Measurements from ENCODE around the gene PPP1R16B. TPM values are rescaled to one million over a fixed set of nuclear protein-coding genes. Genes with fewer than 3 reads are reported as not detected.

The PPP1R16B gene
- 10.4 TPM for total RNA-seq

GRCh38 chr20:38805502-38805957 lies at the start of gene PPP1R16B:
Gene PPP1R16B, plus strand, starts transcription at chr20:38805697. Its CDS starts 30,229 bp downstream, at chr20:38835926.
- peak; percentile 51 for DNase-seq (ENCODE audit: low spot score)

DNA sequence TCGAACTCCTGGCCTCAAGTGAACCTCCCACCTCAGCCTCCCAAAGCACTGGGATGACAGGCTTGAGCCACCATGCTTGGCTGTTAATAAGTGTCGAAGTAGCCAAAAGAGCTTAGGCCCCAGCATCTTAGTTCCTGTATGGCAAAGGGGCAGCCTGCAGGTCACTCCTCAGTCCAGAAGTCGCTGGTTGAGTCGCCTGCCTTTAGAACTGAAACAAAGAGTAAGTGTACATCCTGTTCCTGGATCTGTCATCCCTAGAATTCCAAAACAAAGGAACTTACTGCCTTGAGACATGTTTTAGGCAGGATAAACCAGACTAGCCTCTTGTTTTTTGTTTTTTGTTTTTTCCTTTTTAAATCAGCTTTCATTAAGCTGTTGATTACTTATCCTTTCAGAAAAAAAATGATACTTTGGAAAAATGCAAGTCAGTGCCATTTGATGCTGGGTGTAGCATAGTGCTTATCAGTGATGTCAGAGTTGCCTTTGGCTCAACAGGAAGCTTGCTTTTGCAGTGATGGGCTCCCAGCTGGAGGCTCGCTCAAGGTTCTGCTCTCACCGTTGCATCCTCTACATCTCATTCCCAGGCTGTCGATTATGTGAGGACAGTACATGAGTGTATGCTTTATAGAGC lies 48.2 kb upstream of the PPP1R16B start:
- no peak for DNase-seq (ENCODE audit: low spot score)

DNA sequence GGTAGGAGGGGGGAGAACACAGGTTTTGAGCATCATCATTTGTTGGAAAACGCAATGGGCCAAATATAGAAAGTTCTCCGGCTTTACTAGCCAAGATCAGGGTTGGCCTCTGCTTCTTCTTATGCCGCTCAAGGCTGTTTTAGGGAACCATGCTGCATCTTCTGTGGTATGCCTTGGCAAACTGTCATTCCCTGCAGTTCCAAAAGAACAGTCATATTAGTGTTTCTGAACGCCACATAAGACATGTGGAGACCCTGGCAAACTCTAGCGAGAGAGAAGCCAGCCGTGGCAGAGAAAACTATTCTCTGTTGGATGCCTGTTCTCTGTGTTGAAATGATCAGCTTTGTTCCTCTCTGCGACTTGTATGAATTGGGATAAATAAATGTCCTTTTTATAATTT lies 46.4 kb upstream of the PPP1R16B start:
- DNase-seq (ENCODE audit: low spot score) = no peak

GRCh38 chr20:38760978-38761377 lies 44.5 kb upstream of the PPP1R16B start:
- no peak for DNase-seq (ENCODE audit: low spot score)

DNA sequence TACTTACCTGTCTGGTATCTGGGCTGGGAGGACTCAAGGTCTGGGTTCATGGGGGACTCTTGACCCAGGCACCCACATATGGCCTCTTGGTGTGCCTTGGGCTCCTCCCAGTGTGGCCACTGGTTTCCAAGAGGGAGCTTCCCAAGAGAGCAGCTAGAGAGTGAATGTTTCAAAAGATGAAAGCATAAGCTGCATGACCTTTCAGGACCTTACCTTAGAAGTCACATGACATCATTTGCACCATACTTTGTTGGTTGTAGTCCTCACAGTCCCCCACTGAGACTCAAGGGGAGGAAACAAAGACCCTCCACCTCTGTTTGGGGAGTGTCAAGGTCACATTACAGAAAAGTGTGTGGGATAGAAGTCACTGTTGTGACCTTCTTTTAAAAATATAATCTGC lies 43.3 kb upstream of the PPP1R16B start:
- DNase-seq (ENCODE audit: low spot score) = no peak

GRCh38 chr20:38763616-38764015 lies 41.9 kb upstream of the PPP1R16B start:
- no peak for DNase-seq (ENCODE audit: low spot score)

DNA sequence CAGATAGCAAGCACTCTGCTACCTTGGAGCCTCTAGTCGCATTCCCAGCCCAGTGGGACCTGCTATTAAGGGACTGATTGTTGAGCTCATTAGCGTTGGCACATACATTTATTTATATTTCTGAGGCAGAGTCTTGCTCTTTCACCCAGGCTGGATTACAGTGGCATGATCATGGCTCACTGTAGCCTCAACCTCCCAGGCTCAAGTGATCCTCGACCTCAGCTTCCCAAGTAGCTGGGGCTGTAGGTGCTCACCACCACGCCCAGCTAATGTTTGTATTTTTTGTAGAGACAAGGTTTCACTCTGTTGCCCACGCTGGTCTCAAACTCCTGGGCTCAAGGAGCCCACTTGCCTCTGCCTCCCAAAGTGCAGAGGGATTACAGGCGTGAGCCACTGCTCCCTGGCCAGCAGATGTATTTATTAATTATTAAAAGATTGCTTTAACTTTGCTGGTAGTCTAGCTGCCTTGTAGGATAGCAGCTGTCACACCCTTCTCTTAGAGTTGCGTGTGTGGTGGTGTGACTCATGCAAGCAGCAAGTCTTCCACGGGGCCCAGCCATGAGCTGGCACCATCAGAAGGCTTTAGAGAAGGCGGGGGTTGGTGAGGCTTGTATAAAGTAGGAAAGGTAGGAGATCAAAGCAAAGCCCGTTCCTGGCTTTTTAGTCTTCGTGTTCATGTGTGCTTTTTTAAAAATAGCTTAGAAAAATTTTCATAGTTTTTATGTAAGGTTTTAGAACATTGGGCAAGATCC lies 40.8 kb upstream of the PPP1R16B start:
- peak; percentile 50 for DNase-seq (ENCODE audit: low spot score)

DNA sequence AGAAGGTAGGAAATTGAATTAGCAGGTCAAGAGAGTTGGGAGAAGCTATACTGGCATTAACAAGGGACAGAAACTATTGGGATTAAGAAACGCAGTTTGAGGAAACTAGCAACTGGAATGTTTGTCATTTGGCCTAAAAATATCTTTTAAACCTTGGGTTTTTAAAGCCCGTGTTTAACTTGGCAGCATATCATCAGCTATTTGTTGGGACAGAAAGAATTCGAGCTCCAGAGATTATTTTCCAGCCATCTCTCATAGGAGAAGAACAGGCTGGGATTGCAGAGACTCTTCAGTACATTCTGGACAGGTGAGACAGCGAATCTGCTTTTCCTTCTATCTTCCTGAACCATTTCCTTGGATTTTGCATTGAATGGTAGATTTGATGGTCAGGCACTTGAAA lies 39.4 kb upstream of the PPP1R16B start:
- no peak for DNase-seq (ENCODE audit: low spot score)

GRCh38 chr20:38769376-38770295 lies 35.9 kb upstream of the PPP1R16B start:
- no peak for DNase-seq (ENCODE audit: low spot score)

GRCh38 chr20:38770546-38770945 lies 35.0 kb upstream of the PPP1R16B start:
- no peak for DNase-seq (ENCODE audit: low spot score)

DNA sequence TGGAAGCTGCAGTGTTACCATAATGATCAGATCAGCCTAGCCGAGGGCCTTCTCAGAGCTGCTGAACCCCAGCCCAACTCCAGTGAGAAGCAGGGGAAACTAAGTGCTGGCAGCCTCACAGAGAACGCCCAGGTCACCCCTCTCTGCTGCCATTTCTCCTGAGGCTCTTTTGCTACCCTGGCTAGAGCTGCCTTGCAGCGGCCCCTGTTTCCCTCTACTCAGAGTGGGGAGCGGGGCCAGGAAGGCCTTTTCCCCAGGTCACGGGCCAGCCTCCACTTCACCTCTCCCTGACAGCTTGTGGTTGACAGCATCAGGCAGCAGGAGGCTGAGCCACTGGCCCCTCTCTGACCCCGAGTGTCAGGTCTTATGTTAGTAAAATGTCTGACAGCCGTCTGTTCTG lies 34.5 kb upstream of the PPP1R16B start:
- DNase-seq (ENCODE audit: low spot score) = no peak

- DNase-seq (ENCODE audit: low spot score) = no peak
These were observed 33.9 kb upstream of the PPP1R16B start for GRCh38 chr20:38771621-38772020.

- DNase-seq (ENCODE audit: low spot score) = no peak
These were observed 31.3 kb upstream of the PPP1R16B start for GRCh38 chr20:38774167-38774566.

GRCh38 chr20:38776363-38776762 lies 29.1 kb upstream of the PPP1R16B start:
- DNase-seq (ENCODE audit: low spot score) = no peak

DNA sequence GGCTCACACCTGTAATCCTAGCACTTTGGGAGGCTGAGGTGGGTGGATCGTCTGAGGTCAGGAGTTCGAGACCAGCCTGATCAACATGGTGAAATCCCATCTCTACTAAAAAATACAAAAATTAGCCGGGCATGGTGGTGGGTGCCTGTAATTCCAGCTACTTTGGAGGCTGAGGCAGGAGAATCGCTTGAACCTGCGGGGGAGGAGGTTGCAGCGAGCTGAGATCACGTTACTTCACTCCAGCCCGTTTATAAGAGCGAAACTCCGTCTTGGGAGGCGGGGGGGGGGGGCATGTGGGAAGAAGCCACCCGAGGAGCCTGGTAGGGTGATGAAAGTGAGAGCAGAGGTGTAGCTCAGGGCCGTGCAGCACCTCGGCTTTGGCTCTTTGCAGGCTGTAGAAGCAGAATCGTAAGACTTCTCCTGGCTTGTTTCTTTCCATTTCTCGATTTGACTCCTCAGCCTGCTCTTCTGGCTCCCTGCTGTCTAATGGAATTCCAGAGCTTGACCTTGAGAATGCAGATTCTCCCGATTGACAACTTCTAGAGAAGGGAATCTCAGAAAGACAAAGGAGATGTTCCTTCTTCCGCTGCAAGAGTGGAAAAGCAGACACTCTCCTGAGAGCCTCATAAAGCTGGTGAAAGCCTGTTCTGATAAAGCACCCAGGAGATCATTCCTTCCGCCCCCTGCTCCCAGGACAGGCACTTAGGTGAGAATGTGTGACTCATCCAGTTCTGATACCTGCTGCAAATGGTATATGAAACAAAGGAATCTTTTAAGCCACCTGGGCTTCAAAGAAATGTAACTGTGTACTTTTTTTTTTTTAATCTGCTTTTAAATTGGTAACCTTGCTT lies 26.0 kb upstream of the PPP1R16B start:
- DNase-seq (ENCODE audit: low spot score) = no peak

DNA sequence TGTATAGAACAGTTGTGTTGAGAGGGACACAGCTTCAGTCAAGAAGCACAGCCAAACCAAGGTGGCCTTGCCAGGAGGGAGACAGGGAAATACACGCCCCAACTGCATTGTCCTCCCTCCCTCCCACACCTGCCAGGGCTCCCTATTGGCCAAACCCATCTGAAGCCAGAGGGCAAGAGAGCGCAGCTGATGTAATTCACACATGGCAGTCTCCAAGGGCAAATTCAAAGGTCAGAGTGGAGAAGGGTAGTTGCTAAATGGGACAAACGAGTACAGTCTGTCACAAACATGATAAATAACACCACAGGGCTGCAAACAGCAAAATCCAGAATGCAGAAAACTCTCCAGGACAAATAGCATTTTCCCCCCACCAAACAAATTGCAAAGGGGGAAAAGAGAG lies 23.2 kb upstream of the PPP1R16B start:
- no peak for DNase-seq (ENCODE audit: low spot score)

- no peak for DNase-seq (ENCODE audit: low spot score)
These were observed 17.6 kb upstream of the PPP1R16B start for GRCh38 chr20:38787870-38788269.

- no peak for DNase-seq (ENCODE audit: low spot score)
These were observed 15.8 kb upstream of the PPP1R16B start for GRCh38 chr20:38789503-38790199.

DNA sequence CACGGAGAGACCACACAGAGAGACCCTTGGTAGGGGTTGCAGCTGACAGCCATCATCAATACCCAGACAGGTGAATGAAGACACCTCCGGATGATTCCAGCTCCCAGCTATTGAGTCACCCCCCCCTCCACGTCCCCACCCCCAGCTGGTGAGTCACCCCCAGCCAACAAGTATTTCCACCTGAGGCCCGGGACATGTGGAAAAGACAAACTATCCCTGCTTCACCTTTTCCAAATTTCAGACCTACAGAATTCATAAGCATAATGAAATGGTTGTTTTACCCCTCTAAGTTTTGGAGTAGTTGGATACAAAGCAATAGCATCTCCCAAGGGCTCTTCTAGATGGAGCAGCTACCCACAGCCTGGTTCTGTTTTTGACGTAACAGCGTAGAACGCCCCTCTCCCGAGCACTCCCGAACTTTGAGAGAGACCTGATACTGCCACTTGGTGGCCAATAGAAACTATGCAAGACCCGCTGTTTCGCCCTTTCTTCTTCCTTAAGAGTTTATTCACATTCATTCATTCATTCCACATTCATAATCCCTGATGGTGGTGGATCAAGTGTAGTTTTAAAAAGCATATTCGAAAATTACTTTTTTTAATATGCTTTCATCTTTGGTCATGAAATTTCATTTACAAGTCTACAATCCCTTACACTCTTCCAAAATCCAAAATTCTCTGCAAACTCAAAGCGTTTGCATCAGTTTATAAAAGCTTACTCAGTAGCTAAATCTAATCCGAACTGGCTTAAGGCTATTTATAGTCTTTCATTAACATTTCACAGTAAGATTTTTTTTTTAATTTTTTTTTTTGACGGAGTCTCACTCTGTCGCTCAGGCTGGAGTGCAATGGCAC lies 15.1 kb upstream of the PPP1R16B start:
- no peak for DNase-seq (ENCODE audit: low spot score)

DNA sequence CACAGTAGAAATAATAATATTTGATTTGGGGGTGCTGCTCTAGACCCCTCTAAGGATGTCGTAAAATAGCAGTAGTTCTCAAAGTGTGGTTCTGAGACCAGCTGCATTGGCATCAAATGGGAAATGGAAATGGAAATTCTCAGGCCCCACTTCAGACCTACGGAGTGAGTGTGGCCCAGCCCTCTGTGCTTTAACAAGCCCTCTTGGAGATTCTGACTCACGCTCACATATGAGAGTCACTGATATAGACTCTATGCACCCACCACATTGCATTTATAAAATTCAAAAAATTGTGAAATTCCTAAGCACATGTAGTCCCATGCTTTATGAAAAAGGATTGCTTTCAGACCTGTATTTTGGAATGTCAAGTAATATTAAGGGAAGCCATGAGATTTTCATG lies 14.2 kb upstream of the PPP1R16B start:
- DNase-seq (ENCODE audit: low spot score) = no peak

All from ureter (tissue), 1 donor.